HG02938 (cell line): ENCODE data around the gene TAF5L.
"Not testable (repeated sequence)": the region's sequence is repeated elsewhere in the genome, so short reads cannot be mapped to it uniquely, and the experiment has no call there.

Source experiments
- ATAC-seq: cut with Tn5 transposase; IDR thresholded peaks from one replicate; pipeline ENCODE4 v1.9.1; 2021; ENCODE audit warnings: mild to moderate bottlenecking, moderate library complexity; ENCODE audit not compliant: unreplicated experiment

The TAF5L gene

DNA sequence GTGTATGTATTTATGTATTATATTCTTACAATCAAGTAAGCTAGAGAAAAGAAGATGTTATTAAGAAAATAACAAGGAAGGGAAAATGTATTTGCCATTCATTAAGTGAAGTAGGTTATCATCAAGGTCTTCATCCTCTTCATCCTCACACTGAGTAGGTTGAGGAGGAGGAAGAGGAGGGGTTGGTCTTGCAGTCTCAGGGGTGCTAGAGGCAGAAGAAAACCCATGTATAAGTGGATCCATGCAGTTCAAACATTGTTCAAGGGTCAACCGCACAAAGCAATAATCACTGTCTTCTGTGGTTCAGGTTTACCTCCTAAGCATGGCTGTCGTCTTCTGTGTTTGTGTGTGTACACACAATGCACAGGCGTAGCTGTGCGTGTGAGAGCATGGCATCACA is 17.0 kb upstream of the TAF5L start:
- no peak for ATAC-seq

DNA sequence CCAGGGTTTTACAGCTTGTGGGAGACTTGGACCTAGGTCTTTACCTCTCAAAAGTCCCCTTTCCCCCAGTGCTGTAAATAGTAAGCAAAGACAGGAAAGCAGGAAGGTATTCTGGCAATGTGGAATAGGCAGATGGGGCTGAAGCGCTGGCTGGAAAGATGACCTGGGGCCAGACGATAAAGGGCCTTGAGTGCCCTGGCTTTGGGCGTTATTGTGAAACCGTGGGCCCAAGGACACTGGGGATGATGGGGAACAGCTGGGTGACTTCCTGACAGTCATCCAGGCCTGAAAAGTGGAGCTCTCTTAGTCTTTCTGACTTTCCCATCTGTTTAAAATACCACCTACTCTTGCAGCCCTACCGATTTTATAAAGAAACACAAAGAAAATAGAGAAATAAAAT is 16.5 kb upstream of the TAF5L start:
- no peak for ATAC-seq

DNA sequence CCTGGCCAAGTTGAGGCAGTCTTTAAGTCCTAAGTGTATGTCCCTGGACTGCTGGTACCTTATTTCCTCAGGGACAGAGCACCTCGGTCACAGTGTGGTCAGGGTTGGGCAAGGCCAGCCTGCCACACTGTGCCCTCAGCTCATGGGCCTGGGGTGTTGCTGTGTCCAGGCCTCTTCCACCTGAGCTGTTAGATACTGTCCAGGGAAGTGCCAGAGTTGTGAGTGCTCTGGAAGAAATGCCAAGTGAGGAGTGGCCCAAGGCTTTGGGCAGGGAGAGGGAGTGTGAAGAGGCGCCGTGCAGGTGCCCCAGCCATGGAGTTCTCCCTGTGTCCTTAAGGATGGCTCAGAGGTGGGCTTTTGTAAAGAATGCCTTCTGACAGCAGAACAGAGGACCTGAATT is 15.4 kb upstream of the TAF5L start:
- ATAC-seq: no peak

DNA sequence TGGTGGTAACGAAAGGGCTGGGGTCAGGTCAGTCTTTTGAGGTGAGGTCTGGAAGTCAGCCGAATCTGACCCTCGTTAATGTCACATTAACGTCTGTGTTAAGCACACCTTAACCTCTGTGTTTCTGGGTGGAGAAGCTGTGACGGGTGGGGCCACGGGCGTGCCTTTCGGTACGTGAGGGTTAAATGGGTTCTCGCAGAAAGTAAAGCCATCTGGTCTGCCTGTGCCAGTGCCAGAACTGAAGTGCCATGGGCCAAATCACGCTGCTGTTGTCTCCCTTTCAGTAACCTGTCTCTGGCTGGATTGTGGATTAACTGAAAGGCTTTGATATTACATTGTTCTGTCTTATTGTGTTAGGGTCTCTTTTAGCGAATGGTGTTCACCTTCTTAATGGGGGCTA is 14.5 kb upstream of the TAF5L start:
- ATAC-seq: no peak

DNA sequence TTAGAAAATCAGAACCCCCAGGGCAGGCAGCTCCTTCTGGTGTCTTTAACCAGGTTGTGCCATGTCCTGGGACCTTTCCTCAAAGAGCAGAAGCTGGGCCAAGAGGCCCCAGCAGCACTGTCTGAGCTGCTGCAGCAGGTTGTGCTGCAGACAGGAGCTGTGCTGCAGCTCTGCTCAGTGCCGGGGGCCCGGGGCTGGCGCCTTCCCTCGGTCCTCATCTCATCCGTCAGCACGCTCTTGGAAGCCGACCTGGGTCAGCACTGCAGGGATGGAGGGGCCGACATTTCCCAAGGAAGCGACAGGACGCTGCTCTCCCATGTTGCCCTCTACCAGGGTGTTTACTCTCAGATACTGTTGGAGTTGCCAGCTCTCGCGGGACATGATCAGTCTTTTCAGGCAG is 11.8 kb upstream of the TAF5L start:
- ATAC-seq: no peak

DNA sequence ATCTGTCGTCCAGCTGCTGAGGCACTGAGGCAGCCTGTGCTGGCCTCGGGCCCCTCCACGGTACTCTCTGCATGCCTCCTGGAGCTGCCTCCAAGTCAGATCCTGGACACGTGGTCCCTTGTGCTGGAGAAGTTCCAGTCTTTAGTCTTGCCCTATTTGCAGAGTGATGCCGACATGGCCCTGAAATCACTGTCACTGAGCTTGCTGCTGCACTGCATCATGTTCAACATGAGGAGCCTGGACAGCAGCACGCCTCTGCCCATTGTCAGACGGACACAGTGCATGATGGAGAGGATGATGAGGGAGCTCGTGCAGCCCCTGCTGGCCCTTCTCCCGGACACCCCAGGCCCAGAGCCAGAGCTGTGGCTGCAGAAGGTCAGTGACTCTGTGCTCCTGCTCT is 10.1 kb upstream of the TAF5L start:
- no peak for ATAC-seq

DNA sequence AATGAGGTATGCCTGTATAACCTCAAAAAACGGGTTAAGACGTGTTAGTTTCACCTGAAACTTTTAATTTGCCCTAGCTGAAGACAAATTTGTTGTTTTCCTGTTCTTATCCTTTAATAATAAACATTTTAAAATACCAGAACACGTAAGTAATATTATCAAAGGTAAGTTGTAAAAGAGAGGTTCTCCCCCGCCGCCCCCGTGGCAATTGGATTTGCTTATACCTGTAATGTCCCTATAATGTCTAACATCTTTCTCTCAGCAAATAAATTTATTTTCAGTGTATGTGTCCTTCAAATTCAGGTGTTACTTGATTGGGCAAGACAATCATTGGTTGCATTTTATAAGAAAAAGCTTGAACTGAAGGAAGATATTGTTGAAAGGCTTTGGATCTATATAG is 6.0 kb upstream of the TAF5L start:
- ATAC-seq: no peak

DNA sequence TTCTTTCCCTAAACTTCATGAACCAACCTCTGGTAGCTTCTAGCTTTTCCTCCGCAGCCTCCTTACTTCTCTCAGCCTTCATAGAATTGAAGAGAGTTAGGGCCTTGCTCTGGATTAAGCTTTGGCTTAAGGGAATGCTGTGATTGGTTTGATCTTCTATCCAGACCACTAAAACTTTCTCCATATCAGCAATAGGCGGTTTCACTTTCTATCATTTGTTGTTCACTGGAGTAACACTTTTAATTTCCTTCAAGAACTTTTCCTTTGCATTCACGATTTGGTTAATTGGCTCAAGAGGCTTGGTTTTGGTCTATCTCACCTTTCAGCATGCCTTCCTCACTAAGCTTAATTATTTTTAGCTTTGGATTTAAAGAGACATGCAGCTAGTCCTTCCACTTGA is 5.2 kb upstream of the TAF5L start:
- no peak for ATAC-seq

DNA sequence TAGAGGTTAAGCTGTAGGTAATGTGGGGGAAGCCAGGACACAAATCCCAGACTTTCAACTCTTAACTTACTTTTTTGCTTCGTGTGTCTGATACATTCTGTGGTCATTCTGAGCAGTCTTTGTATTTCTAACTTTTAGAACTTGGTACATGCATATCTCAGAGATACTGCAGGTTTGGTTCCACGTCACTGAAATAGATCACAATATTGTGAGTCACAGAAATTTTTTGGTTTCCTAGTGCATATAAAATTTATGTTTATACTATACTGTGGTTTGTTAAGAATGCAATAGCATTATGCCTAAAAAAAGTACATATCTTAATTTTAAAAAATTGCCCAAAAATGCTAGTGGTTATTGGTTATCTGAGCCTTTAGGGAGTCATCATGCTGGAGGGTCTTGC is 3.3 kb upstream of the TAF5L start:
- no peak for ATAC-seq

DNA sequence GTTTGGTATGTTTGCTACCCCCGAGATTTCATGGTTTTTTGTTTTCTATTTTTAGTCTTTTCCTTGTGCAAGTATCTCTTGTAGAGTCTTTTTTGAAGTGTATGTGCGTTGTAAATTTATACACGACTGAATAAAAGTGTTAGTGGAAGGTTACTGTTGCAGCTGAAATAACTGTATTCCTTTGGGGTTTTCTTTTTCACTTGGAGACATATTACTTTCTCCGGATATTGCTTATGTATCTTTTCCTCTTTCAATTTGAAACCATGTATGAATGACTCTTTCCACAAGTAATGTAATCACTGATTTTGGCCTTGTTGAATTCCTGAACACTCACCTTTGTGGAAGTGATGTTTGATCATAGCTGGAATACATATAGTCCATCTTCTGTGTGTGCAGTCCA is 1.1 kb upstream of the TAF5L start:
- ATAC-seq: no peak

DNA sequence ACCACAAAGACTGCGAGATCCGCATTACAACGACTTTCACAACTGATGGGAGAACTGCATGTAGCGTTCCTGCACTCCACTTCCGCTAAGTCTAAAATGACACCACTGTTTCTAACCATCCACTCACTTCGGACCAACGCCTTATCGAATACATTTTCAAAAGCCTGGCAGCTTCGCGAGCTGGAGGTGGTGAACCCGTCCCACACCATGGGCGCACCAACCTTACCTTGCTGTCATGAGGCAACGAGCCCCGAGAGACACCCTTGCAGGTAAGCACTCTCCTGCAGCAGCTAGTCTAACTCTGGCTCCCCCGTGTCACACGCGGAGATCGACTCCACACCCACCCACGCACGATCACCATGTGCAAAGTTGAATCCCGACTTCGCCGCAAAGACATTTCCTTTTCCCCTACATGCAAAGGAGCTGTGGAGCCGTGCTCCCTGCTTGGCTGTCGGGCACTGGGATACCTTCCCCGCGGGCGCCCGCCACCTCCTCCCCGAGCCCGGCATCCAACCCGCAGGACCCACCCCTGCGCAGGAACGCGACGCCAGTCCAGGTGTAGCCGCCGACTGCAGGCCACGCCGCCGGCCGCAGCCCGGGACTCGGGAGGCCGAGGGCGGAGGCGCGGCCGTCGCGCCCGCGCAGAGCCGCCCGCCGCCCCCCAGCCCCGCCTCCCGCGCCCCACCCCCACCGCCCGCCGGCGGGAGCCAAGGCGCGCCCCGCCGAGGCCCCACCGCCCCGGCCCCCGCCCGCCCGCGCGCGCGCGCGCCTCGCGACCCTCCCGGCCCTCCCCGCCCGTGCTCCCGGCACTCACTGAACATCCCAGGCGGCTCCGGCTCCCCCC is 629 bp downstream of the TAF5L start:
- peak; percentile 35 for ATAC-seq

DNA sequence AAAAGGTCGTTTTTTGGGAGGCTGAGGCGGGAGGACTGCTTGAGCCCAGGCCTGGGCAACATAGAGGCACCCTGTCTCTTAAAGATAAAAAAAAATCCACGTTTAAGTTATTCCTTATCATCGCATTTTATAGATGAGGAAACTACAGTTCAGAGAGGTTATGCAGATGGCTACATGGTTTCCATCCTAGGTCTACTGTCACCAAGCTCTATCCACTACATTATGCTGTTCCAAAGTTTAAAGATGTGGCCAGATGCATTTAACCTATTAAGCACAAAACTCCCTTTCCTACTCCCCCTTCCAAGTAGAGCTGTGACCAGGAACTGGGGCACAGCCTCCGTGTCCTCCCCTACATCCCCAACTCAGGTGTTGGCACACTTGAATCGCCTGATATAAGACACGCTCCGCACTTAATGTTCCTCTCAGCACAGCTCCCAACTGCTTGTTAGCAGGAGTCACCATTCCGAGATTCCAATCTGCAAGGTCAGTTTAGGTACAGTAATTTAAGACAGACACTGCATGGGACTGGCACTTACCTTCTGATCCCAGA is 1.3 kb downstream of the TAF5L start:
- no peak for ATAC-seq

DNA sequence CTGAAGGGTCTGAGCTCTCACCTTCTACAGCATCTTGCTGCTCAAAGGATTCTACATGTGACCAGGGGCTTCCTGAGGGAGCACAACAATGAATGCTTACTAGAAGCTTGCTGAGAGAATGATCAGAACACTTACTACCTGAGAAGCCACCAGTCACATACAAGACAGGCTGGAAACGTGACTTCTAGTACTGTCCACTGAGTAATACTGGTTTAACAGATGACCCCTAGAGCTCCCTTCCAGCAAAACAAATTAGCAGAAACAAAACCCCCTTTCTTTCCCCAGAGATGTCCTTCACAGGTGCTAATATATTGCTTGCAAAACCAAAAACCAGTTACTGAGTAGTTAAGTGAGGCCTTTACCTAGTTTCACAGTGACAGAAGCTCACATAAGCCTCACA is 2.1 kb downstream of the TAF5L start:
- ATAC-seq: no peak

DNA sequence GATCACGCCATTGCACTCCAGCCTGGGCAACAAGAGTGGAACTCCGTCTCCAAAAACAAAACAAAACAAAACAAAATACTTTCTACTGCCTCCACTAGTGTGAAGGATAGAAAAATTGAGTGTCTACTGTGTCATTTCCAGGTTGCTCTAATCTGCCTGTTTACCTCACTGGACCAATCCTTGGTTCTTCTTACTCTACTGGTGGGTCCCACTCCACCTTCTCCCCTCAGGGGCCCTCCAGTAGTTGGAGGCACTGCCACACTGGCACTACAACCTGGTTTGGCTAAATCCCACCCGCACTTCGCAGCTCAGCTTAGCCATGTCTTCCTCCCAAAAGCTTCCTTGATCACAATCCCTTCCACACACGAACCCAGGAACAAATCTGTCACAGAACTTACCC is 2.7 kb downstream of the TAF5L start:
- no peak for ATAC-seq

DNA sequence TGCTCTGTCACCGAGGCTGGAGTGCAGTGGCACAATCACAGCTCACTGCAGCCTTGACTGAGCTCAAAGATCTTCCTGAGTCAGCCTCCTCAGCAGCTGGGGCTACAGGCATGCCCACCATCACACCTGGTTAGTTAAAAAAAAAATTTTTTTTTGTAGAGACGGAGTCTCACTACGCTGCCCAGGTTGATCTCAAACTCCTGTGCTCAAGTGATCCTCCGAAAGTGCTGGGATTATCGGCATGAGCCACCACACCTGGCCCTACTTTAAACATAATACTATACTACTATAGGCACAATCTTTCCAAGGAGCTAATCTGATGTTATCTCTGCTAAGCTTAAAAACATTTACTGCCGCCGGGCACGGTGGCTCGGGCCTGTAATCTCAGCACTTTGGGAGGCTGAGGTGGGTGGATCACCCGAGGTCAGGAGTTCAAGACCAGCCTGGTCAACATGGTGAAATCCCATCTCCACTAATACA is 3.2 kb downstream of the TAF5L start:
- ATAC-seq: not testable (repeated sequence)

DNA sequence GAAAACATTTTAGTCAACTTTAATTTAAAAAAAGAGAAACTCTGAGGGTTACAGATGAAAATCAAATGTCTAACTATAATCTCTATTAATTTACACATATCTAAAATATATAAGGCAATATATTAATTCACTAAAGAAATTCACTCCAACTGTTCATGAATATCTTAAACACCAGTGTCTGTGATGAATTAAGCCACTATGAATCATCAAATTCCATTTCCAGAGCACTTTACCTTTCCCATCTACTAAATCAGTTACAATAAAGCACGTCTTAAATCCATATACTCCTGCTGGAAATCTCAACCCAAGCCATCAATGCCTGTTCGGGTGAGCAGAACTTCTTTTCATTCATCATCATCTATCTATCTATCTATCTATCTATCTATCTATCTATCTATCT is 4.3 kb downstream of the TAF5L start:
- ATAC-seq: no peak

DNA sequence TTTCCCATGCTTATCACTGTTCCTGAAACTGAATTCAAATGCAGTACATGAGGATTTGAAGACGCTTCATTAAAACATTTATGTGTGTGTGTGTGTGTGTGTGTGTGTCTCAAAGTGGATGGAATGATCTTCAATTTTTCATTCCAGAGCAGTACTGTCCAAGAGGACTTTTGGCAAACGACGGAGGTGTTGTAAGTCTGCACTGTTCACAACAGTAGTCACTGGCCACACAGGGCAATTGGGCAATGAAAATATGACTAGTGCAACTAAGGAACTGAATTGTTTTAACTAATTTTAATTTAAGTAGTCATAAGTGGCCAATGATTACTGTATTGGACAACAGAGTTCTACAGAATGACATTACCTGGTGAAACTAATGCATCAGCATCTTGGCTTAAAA is 5.0 kb downstream of the TAF5L start:
- no peak for ATAC-seq

DNA sequence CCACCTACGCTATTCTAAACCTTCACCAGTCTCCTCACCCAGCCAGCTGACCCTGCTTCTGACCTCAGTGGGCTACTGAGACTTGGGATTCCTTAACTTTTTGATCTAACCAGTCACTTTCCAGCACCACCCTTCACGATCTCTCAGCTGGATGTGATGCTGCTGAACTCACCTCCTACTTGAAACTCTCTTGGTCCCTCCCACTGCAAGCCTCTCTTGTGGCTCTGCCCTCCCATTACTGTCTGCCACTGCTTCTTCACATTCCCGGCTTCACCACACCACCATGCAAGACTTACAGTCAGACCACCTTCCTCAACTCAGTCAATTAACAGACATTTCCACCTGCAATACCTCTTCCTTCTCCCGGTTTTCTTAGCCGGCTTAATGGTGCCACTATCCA is 6.3 kb downstream of the TAF5L start:
- no peak for ATAC-seq

DNA sequence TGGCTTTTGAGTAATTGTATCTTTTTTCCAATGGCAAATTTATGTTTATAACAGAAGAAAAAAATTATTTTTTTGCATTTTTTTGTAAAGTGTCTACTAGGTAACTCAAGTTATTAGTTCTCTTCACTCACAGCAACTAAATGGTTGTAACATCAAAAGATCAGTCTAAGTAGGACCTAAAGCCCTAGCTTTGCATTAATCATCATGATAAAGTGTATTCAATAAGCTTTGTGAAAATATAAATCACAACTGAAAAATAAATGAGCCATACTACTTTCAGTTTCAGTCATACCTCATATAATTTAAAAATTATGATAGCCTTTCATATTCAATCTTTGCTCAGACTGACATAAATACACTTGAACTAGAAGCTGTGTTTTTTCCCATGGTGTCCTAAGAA is 6.9 kb downstream of the TAF5L start:
- ATAC-seq: no peak

DNA sequence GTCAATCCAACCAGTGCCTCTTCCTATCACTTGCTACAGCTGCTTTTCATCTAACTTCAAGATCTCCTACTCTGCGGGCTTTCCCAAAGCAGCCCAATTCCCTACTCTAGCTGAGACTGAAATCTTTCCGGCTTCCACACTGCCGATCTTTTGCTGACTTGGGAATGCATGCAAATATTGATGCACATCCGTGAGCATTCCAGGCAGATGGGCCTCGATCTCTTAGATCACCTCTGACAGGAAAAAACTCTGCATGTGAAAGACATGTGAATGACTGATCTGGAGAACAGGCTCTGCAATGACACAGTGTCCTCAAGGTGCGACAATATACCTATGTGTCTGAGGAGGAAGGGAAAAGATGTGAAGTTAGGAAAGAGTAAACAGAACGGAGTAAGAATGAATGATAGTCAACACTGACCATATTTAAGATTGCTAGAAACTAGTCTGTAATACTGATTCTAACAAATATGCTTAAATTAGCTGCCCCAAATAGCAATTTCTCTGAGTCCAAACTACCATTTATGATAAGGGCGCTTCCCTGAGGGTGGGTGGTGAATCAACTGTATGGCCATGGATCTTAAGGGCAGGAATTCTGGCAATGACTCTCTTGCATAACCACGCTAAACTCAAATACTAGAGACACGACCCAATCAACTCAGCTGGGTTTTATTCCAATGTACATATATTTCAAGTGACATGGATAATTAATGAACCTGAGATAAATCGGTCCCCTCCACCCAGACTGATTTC is 8.4 kb downstream of the TAF5L start:
- ATAC-seq: no peak

DNA sequence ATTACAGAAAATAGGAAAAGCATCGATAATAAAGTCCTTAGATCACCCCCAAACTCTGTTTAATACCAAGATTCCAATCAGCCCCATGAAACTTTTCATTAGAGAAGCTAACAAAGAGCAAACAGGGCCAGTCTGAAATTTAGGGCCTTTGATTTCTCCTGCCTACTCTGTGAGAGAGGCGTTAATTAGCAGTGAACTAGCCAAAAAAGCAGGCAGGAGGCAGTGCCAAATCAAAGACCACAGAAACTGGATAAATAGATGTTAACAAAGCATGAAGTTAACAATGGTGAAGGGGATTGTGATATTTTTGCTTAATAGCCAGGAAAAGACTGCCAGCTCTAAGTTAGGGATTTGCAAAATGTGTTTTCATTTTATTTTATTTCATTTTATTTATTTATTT is 11.2 kb downstream of the TAF5L start:
- ATAC-seq: no peak

DNA sequence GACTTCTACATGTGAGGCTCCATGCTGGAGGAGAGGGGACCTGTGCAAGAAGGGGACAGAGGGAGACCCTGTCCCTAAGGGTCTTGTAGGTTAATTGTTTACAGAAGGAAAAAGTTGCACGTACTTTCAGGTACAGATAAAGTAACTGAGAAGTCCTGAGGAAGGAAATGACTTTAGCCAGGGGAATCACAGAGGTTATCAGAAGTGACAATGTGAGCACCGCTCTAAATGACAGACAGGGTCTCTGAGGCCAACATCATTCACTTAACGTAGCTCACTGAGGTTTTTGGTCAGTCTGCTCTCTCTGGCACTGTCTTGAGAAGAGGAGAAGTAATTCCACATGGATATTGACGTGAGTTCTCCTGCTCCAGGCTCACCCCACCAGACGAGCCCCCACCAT is 12.0 kb downstream of the TAF5L start:
- no peak for ATAC-seq
